HG02938 (cell line): ENCODE results near the gene MESP2.

Source experiments
- ATAC-seq: cut with Tn5 transposase; IDR thresholded peaks from one replicate; pipeline ENCODE4 v1.9.1; 2021; ENCODE audit warnings: mild to moderate bottlenecking, moderate library complexity; ENCODE audit not compliant: unreplicated experiment

MESP2 gene

DNA sequence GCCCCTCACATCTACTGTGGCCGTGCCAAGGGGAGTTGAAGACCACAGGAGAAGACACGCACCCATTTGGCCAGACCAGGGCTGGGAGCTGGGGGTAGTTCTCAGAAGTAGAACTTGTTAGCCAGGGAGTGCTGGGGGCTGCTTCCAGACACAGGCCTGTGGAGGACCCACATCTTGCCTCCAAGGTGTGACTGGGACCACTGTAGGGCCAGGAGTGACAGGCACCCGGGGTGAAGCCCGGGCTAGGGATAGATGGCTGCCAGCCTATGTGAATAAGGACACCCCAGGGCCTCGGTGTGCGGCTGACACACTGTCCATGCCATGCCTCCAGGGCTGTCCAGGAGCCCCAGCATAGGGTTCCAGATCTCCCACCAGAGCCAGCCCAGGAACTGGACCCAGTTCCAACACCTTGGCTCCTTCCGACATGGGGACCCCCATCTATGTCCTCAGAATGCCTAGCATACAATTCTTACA is 36.8 kb downstream of the MESP2 start:
- no peak for ATAC-seq

- no peak for ATAC-seq
Measured at GRCh38 chr15:89813381-89814111, 37.4 kb downstream of the MESP2 start.

DNA sequence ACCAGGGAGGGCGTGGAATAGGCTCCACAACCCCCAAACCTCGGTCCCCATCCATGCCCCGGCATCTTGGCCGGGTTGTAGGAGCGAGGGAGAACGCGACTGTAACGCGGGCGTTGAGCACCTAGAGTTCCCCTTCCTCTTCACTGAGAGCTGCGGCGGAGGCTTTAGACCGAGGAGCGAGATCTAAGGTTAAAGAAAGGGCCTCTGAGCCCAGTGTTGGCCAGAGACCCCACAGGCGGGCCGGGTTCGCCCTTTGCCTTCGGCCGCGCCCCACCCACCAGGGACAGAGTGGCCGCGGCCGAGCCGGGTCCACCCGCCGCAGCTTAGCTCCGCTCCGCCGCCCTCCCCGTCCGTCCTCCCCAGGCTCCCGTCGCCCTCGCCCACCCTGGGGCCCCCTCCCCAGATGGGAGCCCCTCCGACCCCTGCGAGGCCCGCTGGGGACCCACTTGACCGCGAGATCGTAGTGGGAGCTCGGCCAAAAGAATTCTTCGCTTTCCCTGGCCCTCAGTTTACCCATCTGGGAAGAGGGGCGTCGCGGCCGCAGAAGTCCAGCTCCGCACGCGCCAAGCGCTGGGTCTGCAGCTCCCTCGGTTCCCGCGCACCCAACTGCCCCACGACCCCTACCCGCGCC is 38.1 kb downstream of the MESP2 start:
- ATAC-seq: no peak

- no peak for ATAC-seq
Measured at GRCh38 chr15:89815769-89816168, 39.6 kb downstream of the MESP2 start.

- ATAC-seq: no peak
Measured at GRCh38 chr15:89817701-89818280, 41.7 kb downstream of the MESP2 start.

DNA sequence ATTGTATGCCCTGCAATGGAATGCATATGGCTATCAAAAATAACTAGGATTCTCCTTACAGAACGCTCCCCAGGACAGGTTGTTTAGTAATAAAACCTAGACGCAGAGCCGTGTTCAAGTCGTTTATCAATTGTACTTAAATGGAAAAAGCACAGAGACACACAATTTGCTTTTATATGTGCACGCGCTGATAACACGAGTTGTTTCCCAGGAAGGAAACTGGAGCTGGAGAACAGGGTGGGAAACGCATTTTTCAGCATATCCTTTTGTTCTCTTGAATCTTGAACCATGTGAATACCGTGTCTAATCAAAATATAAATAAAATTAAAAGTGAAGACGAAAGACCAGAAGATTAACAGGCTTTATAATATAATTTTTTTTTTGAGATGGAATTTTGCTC is 42.2 kb downstream of the MESP2 start:
- ATAC-seq: no peak

DNA sequence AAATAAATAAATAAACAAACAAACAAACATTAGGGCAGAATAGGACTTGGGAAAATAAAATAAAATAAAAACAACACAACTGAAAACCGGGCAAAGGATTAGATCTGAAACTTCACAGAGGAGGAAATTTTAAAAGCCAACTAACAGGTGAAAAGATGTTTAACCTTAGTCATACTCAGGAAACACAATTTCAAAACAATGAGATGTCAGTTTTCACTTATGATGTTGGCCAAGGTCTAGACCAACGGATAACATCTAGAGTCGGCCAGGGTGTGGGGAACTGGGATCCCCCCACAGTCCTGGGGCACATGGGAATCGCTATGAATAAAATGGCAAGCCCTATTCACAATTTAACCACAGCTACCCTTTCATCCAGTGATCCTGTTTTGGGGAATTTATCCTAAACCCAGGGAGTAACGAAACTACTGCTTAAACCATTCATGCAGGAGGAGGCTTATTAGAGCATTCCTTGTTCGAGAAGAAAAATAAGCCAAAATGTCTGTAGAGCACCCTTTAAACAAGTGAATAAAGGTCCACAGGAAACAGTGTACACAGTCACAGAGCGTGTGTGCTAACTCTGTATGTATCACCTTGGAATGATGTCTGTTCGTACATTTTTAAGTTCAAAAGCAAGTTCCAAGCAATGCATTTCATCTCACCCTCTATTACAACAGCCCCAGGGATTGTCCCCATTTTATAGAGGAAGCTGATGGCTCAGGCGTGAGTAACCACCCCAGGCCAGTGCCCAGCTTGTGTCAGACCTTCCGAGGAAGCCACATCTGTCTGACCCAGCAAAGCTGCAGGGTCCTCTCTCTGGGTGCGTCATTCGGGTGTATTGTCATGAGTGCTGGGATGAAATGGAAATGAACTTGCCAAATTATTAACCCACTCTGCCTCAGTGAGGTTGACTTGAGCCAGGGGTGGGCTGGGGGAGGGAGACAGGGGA is 44.8 kb downstream of the MESP2 start:
- no peak for ATAC-seq

DNA sequence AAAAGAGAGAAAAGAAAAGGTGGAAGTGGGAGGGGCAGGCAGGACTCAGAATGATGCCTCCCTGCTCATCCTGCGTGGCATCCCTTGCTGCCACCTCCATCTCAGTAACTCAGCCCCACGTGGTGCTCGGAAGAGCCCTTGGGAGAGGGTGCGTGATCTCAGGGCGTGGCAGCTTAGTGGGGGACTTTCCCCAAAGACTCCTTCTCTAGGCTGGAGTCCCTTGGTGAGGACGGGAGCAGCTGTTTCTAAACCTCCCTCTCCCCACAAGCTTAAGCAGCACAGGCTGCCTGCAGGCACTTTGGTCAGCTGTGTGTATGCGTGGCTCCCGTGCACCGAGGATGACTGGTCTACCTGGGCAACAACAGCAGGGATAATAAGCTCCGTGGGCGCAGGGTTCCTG is 45.9 kb downstream of the MESP2 start:
- ATAC-seq: no peak

- no peak for ATAC-seq
Measured at GRCh38 chr15:89822611-89822950, 46.4 kb downstream of the MESP2 start.

DNA sequence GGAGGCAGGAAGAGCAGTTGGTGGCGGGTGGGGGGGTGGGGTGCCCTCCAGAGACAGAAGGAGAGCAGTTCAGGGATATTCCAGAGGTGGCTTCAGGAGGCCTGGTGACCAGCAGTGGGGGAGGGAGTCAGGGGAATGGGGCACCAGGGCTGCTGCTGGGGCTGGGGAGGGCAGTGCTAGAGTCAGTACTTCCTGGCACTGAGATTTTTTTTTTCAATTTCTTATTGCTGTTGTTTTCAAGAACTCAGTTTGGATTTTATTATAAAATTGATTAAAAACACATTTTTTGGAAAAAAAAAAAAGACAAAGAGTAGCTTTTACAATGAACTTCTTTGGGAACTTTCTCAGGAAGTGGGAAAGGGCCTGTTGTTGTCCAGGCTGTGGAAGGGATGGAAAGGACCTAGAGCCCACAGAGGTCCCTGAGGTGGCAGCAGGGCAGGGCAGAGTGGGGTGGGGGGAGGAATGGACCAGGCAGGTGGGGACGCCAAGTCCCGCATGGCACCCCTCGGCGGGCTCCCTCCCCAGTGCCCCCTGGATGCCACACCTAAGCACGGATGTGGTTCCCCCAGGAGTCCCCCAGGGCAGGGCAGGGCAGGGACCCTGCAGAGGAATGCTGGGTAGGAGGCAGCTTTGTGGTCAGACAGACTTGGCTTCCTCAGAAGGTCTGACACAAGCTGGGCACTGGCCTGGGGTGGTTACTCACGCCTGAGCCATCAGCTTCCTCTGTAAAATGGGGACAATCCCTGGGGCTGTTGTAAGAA is 47.0 kb downstream of the MESP2 start:
- ATAC-seq: no peak

DNA sequence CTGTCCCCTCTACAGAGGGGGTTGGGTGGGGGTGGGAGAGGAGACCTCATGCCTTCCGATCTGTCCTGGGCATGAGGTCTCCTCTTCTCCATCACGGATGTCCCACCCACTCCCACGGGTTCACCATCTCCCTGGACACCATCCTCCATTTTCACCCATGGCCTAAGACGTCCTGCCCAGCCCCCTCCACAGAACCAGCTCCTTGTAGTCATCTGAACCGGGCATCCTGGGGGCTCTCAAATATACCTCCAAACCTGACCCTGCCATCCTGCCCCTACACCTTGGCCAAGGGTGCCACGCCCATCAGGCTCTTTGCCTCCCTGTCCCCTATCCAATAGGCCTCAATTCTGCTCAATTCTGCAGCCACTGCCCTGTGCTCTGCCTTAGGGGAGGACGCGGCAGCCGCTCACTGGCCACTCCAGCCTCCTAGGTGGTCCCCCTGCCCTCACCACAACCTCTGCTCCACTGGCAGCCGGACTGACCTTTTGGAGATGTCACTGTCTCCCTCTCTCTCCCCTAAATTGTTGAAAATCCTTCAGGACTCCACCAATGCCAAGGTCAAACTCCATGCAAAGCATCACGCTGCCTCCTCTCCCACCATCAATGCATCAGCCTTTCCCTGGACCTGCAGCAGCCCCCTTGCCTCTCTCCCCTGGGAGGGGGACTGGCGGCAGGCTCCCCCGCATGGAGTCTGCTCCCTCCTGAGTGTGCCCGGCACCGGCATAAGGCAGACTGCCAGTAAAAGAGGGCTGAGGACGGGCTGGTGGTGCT is 47.9 kb downstream of the MESP2 start:
- ATAC-seq: no peak

- ATAC-seq: no peak
Measured at GRCh38 chr15:89824607-89824867, 48.4 kb downstream of the MESP2 start.

DNA sequence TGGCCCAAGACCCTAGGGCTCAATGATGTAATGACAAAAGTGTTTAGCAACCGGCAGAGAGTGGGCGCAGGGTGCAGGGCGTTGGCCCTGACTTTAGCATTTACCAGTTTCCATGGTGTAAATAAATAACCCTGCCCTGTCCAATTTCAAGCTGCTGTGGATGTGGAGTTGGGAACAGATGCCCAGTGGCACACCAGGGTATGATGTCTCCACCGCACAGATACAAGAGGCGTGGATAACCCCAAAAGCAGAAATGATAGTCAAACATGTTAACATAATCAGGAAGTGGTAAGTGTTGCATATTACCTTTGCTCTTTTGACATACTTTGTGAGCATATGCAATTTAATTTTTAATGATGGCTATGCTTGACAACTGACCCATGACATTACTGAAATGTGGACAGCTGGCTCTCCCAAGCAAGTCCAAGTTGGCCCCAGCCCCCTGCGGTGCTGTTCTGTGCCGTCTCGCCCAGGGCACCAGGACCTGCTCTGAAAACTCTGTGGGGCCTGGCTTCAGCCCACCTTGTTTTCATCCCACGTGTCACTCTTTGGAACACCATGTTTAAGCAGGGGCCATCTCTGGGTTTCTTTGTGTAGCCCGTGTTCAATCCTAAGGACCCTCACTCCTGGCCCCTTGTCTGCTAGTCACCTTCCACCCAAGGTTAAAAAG is 49.3 kb downstream of the MESP2 start:
- ATAC-seq: no peak

DNA sequence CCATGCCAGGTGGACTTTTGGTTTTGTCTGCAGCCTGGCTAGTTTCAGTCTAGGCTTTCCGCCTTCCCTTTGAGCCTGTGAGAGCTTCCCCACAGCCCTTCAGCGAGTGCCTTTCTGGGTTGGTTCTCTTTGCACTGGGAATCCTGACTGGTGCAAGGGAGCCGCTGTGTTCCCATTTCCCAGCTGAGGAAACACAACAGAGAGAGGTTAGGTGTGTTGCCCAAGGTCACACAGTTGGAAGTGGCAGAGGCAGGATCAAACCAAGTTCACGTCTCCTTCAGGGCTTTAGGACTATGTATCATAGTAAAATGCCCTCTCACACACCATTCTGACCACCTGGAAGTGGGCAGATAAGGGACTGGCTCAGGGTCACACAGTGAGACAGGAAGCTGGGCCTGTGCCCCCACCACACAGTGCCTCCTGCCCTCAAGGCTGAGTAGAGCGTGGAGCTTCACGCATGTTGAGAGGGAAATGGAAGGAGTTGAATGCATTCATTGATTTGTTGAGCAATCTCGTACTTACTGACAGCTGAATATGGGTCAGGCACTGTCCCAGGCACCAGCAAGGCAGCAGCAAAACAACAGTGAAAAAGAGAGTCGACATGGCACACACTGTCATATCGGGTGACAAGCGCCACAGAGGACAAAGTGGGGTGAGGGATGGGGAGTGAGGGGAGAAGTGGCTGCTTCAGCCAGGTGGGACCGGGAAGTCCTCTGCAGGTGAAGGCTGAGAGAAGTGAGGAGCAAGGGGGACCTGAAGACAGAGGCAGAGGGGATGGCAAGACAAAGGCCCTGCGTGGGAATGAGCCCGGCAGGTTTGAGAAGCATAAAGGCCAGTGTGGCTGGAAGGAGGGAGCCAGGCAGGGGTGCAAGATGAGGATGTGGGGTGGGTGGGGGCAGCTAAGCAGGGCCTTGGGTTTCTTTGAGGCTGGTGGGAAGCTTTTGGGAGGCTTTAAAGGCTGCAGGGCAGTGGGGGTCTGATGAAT is 50.8 kb downstream of the MESP2 start:
- ATAC-seq: no peak

DNA sequence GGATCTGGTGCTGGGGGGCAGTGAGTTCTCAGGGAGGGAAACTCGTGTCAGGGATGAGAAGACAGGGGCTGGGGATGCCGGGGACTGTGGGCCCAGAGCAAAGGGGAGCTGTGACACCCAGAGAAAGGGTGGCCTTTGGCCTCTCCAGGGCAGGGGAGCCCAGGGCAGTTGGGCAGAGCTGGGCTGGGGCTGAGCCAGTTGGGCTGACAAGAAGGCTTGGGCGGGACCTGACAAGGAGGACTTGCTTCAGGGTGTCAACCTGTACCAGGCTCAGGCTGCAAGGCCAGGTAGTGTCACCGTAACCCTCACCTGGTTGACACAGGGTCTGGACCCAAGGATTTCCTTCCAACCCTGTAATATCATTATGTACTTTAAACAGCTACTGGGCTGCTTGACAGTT is 51.7 kb downstream of the MESP2 start:
- ATAC-seq: no peak
